HG02610 (cell line): Measurements from ENCODE around the gene SNX4.
A peak's percentile ranks its signal among the peaks of the same experiment; 100 is the strongest.

Experiments used
- ATAC-seq: cut with Tn5 transposase; IDR thresholded peaks from one replicate; pipeline ENCODE4 v1.9.1; 2021; ENCODE audit warnings: mild to moderate bottlenecking, moderate library complexity; ENCODE audit not compliant: unreplicated experiment

Gene SNX4

DNA sequence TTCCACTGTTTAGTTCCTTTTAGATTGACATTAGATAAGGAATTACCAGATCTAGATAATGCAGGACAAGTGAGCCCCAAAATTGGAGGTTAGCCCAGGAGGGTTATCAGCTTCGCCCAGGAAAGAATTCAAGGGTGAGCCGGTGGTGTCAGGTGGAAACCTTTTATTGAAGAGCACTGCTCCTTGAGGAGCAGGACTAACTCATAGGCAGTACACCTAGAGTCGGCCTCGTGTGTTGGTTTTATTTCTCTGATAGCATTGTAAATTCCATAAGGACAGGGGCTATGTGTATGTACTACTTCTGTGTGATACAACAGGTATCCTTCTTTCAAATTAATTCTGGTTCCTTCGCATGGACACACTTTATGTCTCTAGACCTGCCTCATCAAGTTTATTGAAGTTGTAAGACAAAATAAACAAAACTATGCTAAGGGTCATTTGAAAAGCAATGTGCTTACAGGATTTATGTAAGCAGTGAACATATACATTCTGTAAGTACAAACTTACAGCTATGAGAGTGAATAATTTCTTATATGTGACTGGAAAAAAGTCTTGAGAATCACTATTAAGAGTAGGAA lies 57.2 kb downstream of the SNX4 start:
- no peak for ATAC-seq

DNA sequence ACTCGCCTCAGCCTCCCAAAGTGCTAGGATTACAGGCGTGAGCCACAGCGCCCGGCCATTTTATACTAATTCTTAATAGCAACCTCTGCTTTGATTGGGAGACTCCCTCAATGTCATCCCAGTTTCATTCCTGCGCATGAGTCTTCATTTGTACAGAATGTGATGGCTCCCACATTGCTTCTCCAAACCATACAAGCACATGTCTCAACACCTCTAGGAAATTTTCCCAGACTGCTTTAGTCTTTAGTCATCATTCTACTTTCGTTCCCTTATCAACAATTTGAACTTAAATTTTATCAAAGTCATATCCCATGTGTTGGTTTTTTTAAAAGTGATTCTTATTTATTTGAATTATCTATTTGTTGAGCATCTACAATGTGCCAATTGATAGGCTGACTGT lies 58.1 kb downstream of the SNX4 start:
- no peak for ATAC-seq

DNA sequence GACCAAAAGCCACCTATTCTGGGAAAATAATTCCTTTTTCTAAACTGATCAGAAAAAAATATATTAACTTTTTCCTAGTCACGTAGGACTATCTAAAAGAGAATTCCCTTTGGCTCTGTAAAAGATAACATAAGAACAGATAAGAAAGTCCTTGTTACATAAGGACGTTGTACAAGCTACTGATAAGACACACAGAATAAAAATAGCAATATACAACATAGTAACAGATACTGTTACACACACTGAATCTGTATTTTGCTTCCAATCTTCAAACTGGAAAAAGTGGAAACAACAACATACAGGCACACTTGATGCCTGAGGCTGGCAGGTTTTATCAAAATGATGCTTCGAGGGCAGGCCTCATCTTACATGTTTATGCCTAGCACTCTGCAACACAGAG lies 59.8 kb downstream of the SNX4 start:
- no peak for ATAC-seq

DNA sequence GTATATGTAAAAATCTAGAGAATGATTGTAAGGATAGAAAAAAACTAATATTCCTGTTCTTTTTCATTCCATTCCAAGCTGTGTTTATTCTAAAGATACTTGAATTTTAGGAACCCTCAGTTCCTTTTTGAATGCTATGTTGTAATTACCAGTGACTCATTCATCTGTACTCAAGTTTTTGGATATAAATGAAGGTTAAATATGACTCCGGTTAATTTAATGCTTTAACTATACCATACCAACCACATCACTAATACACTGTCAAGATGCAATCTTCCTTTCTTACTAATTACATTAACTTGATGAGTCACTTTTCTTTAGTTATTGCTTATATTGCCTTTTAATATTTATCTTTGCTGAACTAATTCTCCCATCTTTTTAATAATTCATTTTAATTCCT lies 76.1 kb downstream of the SNX4 start:
- no peak for ATAC-seq

DNA sequence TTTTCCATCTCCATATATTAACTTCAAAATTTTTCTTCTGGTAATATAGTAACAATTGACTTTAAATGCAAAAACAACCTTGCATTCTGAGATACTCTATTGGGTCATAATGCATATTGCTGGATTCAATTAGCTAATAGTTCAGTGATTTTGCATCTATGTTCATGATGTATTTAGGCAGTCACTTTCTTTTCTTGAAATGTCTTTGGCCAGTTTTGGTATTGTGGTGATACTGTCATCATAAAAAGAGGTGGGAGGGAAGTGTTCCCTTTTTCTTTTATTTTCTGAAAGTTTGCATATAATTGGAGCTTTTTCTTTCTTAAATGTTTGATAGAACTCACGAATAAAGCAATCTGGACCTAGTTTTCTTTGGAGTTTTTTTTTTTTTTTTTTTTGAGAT lies 77.5 kb downstream of the SNX4 start:
- ATAC-seq = no peak

DNA sequence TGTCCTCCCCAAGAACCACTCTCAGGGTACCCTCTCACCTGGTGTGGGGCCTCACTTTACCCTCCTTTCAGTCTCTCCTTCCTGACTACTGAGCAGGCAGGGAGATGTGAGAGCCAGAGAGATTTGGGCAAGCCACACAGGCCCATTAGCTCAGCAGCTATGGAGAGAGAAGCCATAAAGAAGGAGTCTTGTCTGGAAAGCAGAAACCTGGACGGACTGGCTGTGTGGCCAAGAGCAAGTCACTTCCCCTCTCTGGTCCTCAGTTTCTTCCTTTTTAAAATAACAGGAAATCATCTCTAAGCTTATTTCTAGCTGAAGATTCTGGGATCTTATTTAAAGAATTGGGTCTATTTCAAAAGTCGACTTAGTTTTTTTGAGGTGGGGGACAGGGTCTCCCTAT lies 79.0 kb downstream of the SNX4 start:
- no peak for ATAC-seq

DNA sequence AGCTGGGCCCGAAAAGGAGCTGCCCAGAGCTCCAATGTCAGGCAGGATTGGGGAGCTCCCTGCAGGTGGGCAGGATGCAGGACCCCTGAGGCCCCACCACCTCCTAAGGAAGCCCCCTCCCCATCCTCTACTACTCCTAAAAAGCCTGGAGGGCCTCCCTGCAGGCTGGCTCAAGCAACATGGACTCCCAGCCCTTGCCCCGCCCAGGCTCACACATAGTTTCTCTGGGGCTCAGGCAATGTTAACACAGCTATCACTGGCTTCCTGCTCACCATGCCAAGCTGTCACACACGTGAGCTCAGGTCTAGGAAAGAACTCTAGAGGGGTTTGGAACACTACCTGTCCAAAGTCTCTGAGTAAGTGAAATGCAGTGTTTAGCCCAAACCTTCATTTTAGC lies 79.4 kb downstream of the SNX4 start:
- ATAC-seq = no peak

DNA sequence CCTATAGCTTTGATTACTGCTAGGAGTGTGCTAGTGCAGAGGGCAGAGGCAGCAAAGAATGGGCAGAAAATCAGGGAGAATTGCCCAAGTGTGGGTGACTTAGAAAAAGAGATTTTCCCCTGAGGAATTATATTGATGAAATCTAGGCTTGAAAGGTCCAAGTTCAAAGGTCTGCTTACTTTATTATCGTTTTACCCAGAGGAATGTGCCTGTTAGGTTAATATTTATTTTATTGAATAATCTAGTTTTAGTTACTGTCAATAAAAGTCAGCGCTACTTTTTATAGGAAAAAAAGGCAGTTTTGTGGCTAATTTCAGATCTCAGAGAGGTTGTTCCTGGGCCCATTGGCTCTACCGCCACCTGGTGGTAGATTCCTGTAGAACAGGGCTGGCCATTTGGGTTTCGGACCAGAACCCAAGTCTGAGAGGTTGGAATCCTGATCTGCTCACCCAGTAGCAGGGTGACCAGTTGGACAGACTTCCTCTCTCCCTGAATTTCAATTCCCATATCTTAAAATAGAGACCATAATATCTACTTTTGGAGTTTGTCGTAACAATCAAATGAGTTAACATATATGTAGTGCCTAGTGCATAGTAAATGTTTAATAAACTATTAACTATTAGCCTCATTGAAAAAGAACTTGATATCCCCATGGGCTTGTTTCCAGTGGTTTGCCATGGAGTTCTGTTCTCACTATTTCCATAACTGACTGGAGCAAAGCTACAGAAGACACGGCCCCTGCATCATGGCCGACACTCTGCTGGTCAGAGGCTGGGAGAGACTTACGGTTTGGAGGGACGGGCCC lies 82.2 kb downstream of the SNX4 start:
- ATAC-seq = no peak

DNA sequence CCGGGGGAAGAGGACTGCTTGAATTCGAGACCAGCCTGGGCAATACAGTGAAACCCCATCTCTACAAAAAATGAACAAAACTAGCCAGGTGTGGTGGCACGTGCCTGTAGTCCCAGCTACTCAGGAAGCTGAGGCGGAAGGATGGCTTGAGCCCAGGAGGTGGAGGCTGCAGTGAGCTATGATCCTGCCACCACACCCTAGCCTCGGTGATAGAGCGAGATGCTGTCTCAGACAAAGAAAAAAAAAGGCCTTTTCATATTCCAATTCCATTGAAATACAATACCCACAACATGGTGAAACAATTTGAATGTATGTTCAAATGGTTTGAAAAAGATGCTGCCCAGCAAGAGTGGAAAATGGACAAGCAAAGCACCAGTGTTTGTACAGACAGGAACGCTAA lies 83.1 kb downstream of the SNX4 start:
- no peak for ATAC-seq

DNA sequence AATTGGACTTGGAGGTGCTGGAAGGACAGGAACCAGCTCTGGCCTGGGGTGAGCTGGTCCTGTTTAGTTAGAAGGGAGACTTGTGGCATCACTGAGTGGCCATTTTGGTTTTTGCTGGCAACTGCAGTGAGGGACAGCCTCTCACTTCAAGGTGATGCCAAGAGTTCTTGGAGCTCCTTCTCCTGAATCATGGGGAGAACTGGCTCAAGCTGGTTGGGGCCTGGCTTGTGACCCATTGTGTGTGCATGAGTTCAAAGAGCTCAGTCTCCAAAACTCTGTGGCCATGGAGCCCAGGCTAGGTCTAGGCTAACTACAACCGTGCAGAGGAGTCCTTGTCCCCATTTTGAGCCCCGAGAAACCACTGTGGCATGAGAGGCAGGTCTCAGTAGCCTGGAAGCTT lies 84.8 kb downstream of the SNX4 start:
- no peak for ATAC-seq

DNA sequence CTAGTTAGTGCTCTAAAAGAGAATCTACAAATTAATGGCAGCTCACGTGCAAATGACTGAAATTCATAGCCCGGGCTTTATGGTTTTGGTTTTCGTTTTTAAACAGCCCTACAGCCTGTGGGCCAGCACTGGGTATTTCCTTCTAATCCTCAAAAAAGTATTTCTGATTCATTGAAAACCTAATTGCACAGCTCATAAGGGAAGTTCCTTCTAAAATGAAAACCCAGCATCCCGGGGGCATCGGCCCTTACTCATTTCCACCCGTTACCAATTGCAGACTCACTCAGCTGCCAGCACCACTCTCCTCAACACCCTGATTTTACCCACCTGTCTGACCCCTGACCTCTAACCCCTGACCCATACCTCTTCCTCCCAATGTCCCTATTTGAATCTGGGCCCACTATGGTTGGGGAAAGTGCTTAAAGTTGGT lies 85.4 kb downstream of the SNX4 start:
- ATAC-seq = peak; percentile 78

DNA sequence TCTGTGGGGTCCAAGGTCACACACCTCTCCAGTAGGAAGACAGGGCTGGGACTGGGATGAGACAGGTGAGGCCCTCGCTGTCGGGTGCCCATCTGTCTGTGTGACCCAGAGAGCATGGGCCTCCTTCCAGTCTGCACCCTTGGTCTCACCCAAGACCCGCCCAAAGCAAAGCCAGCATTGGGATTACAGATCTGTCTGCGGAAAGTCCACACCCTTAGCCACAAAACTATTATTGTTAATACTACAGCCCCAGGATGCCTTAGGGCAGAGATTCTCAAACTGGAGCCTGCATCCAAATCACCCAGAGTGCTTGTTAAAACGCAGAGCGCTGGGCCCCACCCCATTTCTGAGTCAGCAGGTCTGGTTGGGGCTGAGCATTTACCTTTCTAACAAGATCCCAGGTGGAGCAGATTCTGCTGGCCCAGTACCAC lies 86.4 kb downstream of the SNX4 start:
- no peak for ATAC-seq

DNA sequence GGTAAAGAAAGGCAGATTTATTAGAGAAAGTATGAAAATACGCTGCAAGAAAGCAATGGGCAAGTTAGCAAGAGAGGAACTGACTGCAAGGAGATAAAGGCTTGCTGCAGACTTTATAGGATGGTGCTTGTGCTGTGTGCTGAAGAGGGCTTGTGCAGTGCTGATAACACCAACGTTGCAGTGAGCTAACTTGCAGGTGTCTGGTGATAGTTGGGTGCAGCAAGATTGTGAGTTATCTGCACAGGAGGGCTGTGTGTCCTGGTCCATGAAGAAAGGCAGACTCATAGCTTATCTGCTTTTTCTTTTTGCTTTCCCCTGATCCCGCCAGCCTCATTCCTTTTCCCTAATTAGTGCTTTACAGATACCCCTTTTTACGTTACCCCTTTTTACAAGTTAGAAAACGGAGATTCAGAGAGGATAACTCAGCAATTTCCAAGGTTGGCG lies 86.9 kb downstream of the SNX4 start:
- no peak for ATAC-seq

DNA sequence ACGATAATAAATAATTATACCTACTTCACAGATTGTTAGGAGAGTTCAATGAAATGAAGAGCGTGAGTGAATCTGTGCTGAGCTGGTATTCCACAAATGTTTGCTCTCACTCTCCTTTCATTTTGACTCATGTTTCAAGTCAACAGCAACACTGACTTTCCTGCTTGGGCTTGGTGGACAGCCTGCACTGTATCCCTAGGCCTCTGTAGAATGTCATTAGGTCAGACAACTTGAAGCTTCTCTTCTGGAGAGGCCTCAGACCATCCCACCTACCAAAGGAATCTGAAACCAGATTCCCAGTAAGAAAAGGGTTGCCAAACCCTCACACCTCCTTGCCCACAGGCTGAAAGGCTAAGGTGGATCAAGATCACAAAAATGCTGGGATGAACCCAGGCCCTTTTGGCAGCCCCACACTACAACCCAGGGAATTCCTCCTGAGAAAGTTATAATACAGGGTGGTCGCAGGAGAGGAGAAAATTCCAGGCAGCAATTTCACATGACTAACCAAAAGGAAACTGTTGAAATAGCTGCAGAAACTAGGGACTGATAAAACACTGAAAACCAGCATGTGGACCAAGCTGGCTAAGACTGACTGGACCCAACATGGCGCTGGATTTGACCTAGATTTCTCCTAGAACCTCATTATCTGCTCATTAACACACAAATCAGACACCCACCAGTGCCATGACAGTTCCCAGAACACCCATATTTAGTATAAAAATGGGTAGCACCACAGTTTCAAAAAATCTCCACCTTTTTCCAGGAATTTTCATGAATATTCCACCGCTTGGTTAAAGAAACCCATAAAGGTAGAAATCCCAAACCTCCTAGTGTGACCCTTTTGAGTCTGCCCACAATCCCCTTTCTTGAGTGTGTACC lies 87.9 kb downstream of the SNX4 start:
- no peak for ATAC-seq

DNA sequence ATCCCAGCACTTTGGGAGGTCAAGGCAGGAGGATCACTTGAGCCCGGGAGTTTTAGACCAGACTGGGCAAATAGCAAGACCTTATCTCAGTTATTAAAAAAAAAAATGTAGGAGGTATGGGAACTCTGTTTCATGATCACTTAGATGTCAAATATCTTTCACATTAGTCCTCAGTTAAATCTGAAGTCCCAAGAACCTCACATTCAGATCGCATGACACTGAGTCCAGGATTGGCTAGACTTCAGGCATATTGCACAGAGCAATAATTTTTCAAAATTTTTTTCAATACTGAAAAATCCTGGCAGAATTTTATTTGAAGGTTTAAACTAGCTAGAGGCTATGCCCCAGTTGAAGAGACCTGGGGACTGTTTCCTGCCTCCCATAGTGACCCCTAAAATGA lies 88.6 kb downstream of the SNX4 start:
- ATAC-seq = no peak

DNA sequence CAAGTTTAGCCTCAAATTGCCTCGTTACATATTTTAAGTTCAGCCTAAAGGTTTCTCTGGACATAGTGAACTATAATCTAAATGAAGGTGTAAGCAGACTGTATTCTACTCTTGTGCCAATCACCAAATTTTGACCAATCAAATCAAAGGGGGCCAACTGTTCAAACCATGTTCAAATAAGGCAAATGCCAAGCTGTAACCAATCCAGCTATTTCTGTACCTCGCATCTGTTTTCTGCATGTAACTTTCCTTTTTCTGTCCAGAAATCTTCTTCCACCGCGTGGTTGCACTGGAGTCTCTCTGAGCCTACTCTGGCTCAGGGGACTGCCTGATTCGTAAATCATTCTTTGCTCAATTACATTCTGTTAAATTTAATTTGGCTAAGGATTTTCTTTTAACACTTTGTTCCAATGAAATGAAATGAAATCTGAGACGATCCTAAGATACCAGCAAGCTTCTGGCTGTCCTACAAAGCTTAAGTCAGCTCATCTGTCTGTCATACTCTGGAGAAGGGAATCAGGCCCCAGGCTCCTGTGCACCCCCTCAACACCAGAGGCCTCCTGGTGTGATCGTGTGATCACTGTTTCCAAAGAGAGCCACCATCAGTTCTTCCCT lies 91.7 kb downstream of the SNX4 start:
- ATAC-seq = no peak

DNA sequence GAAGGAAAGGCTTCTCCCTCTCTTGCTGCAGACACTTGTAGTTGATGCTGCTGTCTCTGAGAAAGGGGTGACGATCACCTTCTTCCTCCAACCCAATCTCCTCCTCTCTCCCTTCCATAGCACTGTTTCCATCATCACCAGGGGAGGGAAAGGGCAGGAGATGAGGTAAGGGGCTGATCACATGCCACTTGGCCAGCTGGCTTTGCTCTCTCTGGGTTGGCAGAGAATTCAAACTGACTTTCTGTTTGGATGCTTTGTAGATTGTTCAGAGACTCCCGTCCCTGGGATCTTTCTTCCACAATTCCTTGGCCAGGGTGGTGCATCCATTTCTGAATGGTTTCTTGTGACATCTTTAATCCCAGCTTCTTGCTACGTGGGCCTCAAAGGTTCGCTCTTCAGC lies 101.7 kb downstream of the SNX4 start:
- ATAC-seq = no peak

DNA sequence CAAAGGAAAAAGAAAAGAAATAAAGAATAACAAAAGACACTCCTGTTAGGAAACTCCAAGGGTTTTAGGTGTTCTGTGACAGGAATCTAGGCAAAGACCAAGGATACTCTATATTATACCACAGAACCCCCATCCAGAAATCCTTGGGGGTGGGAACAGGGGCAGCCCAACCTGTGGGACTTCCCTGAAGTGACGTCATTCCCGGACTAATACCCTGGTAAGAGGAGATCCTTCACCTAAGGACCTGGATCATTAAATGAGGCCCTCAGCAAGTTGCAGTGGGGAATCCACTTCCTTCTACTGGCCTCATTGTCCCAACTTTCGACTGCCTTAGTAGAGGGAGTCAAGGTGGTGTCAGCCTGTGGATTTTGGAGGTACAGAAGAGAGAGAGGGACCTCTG lies 103.8 kb downstream of the SNX4 start:
- no peak for ATAC-seq

DNA sequence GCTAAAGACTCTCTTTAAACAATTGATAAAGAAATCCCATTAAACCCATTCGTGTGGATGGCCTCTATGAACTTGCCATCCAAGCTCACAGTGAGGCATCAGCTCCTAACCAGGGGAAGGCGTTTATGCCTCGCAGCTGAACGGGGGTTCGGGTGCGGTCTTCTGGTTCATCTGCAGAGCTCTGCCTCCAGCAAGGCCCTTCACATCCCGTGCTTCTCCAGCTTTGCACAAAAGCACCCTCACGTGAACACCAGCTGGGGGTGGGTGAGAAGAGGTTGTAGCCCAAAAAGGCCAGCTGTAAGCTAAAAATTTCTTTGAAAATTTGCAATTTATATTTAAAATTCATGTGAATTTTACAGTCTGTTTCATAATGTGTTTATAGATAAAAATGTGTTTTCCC lies 105.3 kb downstream of the SNX4 start:
- ATAC-seq = no peak

DNA sequence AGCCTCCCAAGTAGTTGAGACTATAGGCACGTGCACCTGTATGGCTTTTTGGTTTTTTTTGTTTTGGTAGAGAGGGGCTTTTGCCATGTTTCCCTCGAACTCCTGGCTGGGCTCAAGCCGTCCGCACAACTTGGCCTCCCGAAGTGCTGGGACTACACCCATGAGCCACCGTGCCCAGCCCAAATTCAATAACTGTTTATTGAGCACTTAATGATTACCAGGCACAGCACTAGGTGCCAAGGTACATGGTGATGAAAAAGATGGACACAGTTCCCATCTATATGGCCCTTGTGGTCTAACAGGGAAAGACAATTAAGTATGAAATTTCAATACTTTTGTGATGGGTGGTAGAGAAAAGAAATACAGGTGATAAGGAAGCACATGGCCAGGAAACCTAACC lies 109.1 kb downstream of the SNX4 start:
- ATAC-seq = no peak

DNA sequence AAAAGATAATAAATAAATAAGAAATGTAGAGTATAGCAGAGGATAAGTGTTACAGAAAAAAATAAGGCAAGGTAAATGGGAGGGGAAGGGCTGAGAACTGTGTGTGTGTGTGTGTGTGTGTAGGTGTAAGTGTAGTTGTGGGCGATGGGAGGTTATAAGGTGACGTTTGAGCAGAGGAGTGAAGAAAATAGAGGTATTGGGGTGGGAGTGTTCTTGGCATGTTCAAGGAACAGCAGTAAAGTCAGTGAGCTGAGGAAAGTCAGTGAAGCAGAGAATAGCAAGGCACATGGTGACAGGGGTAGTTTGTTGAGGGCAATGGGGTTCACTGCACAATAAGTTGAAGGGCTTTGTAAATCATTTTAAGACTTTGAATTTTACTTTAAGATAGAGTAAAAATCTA lies 113.9 kb downstream of the SNX4 start:
- ATAC-seq = no peak
